SHP77 (cell line): Measurements from ENCODE around the gene RAB7A.
"Not testable (repeated sequence)": the region's sequence is repeated elsewhere in the genome, so short reads cannot be mapped to it uniquely, and the experiment has no call there.

Source experiments
- DNase-seq, 2 experiments: peaks; one replicate each; lab custom pipeline; 2025; lab: John Stamatoyannopoulos, UW

The RAB7A gene

GRCh38 chr3:128712848-128713247 lies 13.1 kb upstream of the RAB7A start:
- DNase-seq: no peak

GRCh38 chr3:128714887-128715491 lies 11.0 kb upstream of the RAB7A start:
- DNase-seq: no peak

GRCh38 chr3:128718892-128719291 lies 7.1 kb upstream of the RAB7A start:
- not testable (repeated sequence) for DNase-seq

GRCh38 chr3:128720891-128721290 lies 5.1 kb upstream of the RAB7A start:
- no peak for DNase-seq

GRCh38 chr3:128723477-128723876 lies 2.5 kb upstream of the RAB7A start:
- no peak for DNase-seq

GRCh38 chr3:128725547-128726022 lies 398 bp upstream of the RAB7A start:
- no peak for DNase-seq

GRCh38 chr3:128727059-128727458 lies 1.1 kb downstream of the RAB7A start:
- DNase-seq: no peak

GRCh38 chr3:128727485-128727884 lies 1.5 kb downstream of the RAB7A start:
- no peak for DNase-seq

- no peak for DNase-seq
Measured at GRCh38 chr3:128727996-128728395, 2.0 kb downstream of the RAB7A start.

- not testable (repeated sequence) for DNase-seq
Measured at GRCh38 chr3:128728521-128728920, 2.5 kb downstream of the RAB7A start.

- no peak for DNase-seq
Measured at GRCh38 chr3:128730471-128730870, 4.5 kb downstream of the RAB7A start.

- no peak for DNase-seq
Measured at GRCh38 chr3:128734523-128735189, 8.7 kb downstream of the RAB7A start.

- no peak for DNase-seq
Measured at GRCh38 chr3:128735287-128735686, 9.3 kb downstream of the RAB7A start.

- no peak for DNase-seq
Measured at GRCh38 chr3:128735884-128736283, 9.9 kb downstream of the RAB7A start.

- DNase-seq: no peak
Measured at GRCh38 chr3:128736601-128737000, 10.6 kb downstream of the RAB7A start.

GRCh38 chr3:128740621-128741020 lies 14.6 kb downstream of the RAB7A start:
- DNase-seq: no peak

- no peak for DNase-seq
Measured at GRCh38 chr3:128742821-128743594, 17.0 kb downstream of the RAB7A start.

- DNase-seq: no peak
Measured at GRCh38 chr3:128745742-128746141, 19.8 kb downstream of the RAB7A start.

- no peak for DNase-seq
Measured at GRCh38 chr3:128746881-128747280, 20.9 kb downstream of the RAB7A start.

GRCh38 chr3:128748557-128748956 lies 22.6 kb downstream of the RAB7A start:
- no peak for DNase-seq

- no peak for DNase-seq
Measured at GRCh38 chr3:128749035-128749434, 23.1 kb downstream of the RAB7A start.

- DNase-seq: not testable (repeated sequence)
Measured at GRCh38 chr3:128749561-128749960, 23.6 kb downstream of the RAB7A start.

GRCh38 chr3:128753715-128754114 lies 27.7 kb downstream of the RAB7A start:
- DNase-seq: no peak
